GM19025 (cell line): ENCODE data around the gene SMG5.

Experiments used
- ATAC-seq: cut with Tn5 transposase; IDR thresholded peaks from one replicate; pipeline ENCODE4 v1.9.1; 2021; ENCODE audit warnings: mild to moderate bottlenecking, low read depth, moderate library complexity; ENCODE audit not compliant: unreplicated experiment

SMG5 gene

DNA sequence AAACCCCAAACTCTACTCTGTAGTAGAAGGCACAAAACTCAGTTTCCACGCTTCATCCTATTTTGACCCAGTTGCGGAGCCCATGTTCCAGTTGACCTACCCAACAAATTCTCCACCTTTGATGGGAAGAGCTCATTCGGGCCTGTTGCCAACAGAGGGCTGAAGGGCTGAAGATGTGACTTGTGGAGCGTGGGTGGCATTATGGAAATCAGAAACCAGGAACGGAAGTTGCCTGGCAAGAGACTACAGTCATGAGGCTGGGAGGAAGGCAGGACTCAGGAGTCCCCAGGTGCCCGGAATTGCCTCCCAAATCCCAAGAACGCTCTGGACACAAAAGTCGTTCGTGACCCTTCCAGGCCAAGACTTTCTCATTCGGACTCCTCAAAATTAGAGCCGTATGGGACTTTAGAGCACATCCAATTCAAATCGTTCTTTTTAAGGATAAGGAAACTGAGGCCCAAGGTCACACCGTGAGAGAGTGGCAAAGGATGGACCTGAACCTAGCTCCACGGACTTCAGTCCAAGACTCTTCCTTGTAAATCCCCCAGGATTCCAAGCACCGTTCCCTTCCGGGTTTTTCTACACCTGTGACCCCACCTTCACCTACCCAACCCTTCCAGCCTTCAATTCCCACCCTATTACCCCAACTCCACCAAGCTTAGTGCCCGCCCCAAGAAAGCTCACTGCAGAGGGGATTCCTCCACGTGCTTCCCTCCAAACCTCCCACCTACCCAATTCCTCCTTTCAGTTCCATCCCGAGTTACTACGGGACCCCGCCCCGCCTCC is 739 bp downstream of the SMG5 start:
- no peak for ATAC-seq

DNA sequence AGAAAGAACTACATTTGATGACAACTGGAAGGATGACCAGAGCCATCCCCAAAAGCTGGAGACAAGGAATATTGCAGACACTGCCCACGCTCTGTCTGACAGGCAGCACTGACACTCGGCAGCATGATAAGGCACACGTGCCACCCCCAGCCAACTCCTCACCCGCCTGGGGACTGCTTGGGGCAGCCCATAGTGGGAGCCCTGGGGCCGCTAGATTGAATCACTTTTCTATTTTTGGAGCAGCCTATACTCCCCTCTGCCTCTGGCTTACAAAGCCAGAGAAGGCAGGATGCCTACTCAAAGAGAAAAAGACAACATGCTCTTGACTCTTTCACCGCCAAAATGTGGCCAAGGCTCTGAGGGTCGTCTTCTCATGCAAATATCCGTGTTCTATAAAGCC is 1.3 kb downstream of the SMG5 start:
- no peak for ATAC-seq

DNA sequence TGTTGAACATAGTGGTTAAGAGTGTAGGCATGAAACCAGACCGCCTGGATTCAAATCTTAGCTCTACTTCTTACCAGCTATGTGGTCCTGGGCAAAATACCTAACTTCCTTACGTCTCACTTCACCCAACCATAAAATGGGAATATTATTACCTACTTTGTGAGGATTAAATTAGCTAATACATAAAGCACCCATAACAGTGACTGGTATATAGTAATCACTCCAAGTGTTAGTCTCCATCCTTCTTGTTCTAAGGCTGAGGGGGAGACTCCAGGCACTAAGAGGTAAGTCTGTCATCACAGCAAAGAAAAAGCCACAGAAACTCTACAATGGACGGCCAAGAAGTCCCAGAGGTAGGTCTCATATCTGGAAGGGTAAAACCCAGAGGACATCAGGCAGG is 2.8 kb downstream of the SMG5 start:
- ATAC-seq = no peak

DNA sequence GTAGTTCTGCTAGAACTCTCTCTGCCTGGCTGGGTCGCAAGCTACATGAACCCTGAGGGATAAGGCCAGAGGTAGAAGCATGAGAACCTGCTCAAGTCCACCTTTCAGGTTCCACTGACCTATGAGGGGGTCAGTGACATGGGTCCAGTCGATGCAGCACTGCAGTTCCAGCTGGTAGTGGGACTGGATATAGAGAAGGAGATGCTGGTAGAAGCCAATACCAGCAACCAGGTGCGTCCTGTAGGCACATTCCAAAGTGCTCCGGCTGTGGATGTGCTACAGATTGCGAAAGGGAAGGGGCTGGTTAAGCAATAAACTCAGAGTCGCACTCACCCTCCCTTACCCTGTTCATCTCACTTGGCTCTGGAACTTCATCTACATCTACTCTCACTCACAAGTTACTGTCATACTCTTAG is 5.7 kb downstream of the SMG5 start:
- ATAC-seq = no peak

DNA sequence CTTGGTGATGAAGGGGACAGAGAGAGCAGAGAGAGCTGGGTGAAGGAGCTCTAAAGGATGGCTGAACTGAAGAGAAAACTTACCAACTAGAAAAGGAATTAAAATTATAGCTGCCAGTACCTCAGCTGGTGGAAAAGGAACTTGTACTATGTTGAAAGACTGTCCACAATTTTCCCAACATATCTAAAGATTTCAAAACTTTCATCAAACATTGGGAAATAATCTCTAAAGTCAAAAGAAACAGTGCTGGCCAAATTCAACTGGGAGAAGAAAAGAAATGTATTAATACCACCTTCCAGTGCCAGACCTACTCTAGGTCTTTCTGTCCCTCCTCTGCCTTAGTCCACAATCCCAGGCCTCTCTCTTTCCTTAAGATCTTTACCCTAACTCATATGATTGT is 6.1 kb downstream of the SMG5 start:
- no peak for ATAC-seq

DNA sequence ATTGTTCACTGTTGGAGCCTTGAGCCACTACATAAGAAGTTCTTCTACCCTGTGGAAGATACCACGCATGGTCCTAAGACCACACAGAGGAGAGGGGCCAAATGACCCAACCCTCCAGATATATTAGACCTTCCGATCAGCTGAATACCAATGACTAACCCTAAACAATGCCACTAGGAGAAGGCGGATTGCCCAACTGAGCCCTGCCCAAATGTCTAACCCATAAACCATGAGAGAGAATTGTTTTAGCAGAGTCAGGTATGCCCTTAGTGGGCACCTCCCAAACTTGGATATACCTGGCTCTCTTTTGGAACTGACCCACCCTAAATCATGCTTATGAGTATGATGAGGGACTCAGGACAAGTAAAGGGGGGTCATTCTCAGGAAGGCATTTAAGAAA is 12.3 kb downstream of the SMG5 start:
- no peak for ATAC-seq

DNA sequence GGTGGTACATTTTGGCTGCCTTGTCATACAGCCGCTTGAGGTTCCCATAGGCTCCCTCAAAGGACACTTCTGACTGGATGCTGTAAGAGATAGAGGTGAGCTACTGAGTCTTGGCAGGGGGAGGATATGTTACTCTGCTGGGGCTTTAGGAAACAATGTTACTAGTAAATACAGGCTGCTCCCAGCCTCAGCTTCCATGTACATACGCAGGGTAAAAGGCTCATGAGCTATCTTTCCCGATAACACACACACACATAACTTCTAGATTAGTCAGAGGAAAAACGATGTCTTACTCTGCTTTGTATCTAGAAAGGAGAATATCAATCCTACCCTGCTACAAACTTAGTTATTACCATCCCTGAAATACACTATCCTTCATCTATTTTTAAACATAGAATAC is 14.3 kb downstream of the SMG5 start:
- ATAC-seq = no peak

DNA sequence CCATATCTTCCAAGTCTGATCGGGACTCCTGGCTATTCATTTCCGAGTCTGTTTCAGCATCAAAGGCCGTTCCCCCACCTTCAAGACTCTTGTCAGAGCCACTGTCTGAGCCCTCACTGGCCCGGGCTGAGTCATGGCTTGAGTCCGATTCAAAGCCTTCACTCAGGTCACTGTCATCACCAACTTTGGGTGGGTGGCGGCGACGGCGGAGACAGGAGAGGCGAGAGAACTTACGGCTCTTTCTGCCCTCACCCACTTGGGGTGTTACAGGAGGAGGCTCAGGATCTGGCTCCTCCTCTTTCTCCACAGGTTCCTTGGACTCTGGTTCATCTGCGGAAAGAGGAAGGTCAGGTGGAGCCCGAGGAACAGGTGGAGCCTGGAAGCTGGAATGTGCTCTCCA is 16.6 kb downstream of the SMG5 start:
- ATAC-seq = no peak

DNA sequence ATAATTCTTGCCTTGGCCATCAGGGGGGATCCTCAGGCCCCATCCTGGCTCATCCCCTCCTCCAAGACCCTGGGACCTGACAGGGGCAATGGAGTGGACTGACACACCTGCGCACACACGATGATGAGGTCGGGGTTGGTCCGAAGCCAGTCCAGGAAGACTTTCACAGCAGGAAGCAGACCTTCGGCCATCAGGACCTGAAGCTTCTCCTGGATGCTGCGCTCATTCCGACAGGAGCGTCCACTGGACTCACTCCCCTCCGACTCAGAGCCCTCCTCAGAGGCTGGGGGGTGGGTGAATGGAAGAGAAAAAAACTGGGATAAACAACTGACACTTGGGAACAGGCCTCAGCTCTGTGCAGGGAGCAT is 19.4 kb downstream of the SMG5 start:
- no peak for ATAC-seq

DNA sequence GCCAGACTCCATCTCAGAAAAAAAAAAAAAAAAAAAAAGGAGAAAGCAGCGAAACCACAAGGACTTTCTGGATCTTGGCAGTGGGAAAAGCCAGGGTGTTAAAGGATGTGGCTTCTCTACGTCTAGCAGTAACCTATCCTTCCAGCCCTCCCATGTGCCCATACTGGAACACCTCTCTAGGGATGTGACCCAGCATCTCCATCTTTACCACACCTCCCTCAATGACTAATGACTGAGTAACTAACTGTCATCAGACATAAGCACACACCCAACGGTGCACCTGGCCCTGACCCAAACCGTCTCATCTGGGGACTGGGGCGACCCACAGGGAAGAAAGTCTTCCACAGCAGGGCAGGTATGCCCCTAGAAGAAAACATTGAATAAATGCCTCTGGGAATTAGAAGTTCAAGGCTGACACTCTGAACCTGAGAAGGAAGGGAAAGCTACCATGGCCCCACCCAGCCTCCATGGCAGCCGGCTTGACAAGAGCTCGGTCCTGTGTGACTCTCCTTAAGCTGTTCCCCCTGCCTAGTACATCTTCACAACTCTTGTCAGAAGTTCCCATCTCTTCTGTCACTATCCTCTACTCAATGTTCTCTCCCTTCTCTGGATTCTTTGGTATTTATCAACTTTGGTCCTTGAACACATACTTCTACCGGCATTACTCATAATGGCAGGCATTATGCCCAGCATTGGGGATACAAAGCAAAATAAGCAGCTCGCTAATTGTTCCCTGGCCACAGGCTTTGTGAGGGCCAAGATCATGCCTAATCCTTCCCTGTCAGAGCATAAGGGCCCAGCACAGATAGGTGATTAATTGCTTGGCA is 20.0 kb downstream of the SMG5 start:
- ATAC-seq = no peak

DNA sequence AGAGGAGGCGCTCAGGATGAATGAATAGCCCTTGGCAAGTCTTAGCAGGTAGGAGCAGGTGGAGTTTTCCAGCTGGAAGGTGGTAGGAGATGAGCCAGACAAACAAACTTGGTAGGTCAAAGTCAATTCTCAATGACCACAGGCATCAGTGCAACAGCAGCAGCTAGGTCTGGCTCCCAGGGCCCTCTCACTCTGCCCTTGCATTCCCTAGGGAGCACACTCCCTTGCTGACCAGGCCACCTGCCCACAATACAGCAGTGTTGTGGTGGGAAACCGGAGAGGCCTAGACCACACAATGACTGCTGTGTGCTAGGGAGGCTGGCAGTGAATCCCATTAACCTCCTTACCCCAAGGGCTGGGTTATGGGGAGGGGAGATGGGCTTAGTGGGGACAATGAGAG is 21.7 kb downstream of the SMG5 start:
- no peak for ATAC-seq

DNA sequence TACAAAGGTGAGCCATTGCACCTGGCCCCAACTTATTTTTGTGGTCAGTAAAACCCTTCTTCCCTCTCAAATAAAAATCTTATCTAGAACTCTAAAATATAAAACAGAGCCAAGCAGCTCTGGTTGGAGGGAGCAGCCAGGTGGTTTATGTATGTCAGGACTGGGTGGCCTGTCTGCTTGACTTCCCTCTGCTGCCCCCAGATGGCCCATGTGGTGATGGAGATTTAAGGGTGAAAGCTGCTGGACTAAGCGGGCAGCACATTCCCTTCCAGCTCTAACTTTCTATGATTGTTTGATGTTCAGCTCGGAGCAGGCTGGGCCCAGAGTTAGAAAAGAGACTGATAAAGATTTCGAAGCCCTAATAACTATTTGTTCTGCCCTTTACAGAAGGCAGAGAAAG is 22.8 kb downstream of the SMG5 start:
- ATAC-seq = no peak

DNA sequence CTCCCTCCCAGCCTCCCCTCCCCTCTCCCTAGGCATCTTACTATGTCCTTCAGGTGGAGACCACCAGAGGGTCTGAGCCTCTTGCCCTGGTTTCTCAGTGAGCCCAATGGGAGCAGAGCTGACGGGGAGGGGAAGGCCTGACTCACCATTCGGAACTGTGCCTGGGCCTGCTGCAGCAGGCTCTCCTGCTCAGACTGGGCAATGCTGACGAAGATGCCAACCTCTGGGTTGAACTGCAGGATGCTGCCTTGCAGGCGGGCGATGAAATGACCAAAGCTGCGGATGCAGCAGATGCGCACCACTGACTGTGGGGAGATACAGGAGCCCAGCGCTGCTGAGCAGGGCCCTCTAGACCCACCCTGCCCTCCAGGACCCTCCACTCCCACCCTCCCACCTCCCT is 23.8 kb downstream of the SMG5 start:
- no peak for ATAC-seq

DNA sequence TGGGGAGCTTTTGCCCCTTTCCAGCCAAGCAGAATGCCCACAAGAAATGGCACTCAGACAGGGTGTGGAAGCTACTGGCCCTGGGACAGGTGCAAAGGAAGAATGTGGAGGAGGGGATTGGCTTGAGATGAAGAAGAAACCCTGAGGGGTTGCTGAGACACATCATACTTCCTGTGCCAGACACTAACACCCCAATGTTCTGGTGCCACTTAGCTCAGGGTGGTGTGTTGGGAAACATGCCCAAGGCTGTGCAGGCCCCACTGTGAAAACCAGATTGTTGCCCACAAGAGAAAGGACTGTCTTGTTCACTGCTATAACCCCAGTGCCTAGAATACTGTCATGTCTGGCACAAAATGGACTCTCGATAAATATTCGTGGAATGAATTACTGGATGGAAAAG is 24.9 kb downstream of the SMG5 start:
- ATAC-seq = no peak

DNA sequence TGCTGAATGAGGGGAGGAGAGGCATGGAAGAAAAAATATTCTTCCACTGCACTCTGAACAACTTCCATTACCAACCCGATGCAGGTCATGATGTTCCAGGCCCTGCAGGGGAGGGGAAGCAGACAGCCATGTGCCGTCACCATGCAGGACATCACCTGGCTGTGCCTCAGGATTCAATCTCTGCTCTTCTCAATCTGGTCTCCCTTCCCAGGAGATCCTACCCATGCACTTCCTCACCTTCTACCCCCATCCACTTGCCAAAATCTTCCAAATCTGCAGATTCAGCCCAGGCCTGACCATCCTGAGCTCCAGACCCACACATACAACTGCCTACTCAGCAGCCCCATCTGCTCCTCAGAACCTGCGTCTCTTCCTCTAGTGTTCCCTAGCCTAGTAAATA is 29.0 kb downstream of the SMG5 start:
- ATAC-seq = no peak

DNA sequence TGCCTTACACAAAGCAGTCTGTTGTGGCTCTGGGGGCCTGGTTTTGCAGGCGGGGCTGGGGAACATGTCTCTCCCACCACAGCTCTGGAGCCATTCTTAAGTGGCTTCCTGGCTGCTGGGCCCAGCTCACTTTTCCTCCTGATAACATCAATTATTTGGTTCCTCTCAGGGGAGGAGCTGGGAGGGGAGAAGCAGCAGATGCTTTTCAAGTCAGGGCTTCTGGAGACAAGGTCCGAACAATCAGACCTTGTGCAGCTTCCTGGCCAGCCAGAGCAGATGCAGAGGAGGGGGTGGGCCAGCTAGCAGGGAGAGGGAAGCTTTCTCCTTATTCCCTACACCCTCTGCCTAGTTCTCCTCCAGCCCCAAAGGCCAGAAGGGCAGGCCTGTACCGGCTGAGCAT is 31.1 kb downstream of the SMG5 start:
- ATAC-seq = no peak

DNA sequence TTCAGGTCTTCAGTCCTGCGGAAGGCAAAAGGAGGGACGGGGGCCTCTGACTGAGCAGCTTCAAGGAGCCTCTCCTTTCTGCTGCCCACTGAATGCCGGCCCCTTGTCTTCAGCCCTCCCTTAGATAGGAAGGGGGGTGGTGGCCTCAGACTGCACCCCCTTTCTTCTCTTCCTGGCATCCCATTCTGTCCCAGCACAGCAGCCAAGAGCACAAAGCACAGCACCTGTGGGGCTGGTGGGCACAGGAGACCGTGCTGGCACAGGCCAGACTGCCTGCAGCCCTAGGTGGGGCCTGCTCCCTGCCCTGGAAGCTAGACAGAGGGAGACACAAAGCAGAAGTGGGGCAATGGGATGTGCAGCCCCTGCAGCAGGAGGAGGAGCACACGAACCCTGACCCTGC is 33.0 kb downstream of the SMG5 start:
- no peak for ATAC-seq

DNA sequence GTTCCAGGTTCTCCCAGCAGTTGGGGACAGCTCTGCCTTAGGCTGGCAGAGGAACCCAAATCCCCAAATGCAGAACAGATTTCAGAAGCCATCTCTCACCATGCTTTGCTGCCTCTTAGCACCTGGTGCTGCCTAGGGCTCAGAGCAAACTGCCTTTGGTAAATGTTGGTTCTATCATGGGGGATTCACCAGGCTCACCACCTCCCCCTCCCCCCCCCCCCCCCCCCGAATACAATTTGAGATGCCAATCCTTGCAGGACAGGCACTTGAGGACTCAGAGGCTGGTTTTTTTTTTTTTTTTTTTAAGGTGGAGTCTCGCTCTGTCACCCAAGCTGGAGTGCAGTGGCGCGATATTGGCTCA is 34.3 kb downstream of the SMG5 start:
- ATAC-seq = no peak

DNA sequence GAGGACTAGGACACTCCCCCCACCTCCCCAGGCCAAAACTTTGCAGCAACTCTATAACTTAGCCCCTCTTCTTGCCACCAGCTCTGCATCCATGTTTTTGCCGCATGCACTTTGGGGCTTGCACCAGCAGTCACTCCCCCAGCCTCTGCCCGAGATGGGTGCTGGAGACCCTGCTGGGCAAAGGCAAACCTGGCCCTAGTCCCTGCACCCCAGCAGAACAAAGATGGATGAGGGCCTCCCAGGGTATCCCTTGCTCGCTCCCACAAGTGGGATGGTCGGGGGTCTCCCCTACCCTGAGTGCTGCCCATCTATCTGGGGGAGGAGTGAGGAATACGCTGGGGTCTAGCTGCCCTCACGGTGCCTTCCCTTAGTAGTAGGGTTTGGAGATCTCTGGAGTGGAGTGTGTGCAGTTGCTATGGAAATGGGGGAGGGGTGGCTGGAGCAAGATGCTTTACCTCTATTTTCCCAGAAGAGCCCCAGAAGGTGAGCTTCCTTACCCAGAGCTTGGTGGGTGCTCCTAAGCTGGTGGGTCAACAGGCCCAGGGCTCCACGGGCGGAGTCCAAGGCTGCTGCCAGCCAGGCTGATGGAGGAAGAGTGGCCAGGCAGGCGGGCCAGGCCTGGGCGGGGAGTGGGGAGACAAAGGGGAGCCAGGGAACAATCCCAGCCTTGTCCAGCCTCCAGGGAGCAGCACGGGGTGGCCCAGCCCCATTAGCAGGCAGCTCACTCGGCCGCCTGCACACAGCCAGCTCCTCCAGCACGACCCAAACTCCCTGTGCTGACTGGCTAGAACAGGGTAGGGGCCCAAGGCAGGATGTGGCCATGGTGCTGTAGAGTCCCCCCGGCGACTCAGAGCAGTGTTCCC is 34.9 kb downstream of the SMG5 start, which contains the start of gene PAQR6:
Gene PAQR6 (minus strand): TSS at position 597 of the 863 bp plus-strand sequence. CDS start 1,325 bp downstream, outside the sequence.
- ATAC-seq = no peak

DNA sequence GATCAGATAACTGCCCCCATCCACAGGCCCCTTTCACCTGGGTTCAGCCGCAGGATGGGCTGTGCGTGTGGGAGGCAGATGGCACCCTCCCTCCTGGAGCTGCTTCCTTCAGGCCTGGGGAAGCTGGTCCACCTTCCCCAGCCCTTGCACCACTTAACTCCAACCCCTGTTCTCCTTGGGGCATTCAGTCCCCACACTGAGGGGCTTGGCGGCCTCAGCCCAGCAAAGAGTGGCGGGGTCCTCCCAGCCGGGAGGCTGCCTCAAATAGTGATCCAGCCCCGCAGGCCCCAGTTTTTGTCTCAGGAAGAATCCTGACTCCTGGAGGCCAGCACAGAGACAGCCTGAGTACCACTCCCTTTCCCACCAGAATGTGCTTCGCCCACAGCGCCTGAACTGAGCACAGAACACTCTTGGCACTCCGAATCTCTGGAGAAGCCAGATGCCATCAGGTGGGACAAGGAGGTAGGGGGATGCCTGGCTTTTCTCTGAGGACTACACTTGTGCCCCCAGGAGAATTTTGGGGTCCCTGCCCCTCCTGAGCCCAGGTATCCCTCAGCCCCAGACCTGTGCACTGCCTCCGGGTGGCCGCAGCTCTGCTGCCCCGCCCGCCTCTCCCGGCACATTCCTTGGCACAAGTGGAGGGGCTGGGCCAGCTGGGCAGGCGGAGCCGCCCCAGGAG is 35.7 kb downstream of the SMG5 start:
- no peak for ATAC-seq
